DOHH2 (cell line): ENCODE data around the gene RABEPK.

Source experiments
- CTCF ChIP-seq: fragments of 200-600 bp; sonication (generic); IDR thresholded peaks from one replicate; pipeline ENCODE4 v1.5.1; 2014; ENCODE audit warnings: antibody characterized with exemption, mild to moderate bottlenecking, low read depth, low read length; ENCODE audit not compliant: poor library complexity, severe bottlenecking
- EZH2phosphoT487 ChIP-seq: fragments of 200-600 bp; sonication (generic); IDR thresholded peaks from 2 replicates; pipeline ENCODE4 v1.6.1; 2017; ENCODE audit warnings: borderline replicate concordance, mild to moderate bottlenecking, antibody characterized with exemption, low read length, moderate library complexity, mixed read lengths

- TF ChIP-seq CTCF (no peak), EZH2phosphoT487 (no peak)
Measured at GRCh38 chr9:125241863-125242739, 41.8 kb downstream of the RABEPK start.
